A673 (cell line): ENCODE results near the gene GLUL.

Source experiments
- CTCF ChIP-seq: fragments of 300-800, 200-600 bp; sonication (generic); conservative IDR thresholded peaks from 2 replicates; pipeline ENCODE4 v1.5.1; 2017; ENCODE audit warnings: low read depth, mild to moderate bottlenecking, antibody characterized with exemption, low read length, moderate library complexity, mixed read lengths
- EZH2 ChIP-seq: fragments of 200-600 bp; sonication (generic); IDR thresholded peaks from 2 replicates; pipeline ENCODE4 v1.6.1; 2017; ENCODE audit warnings: borderline replicate concordance, low read depth, mild to moderate bottlenecking, mixed read lengths, antibody characterized with exemption, low read length; ENCODE audit not compliant: poor library complexity, severe bottlenecking

GRCh38 chr1:182410138-182410537 lies 18.5 kb upstream of the GLUL start:
- TF ChIP-seq EZH2 (no peak), CTCF (no peak)
